ENCODE results near the gene TIAM1.

DNA sequence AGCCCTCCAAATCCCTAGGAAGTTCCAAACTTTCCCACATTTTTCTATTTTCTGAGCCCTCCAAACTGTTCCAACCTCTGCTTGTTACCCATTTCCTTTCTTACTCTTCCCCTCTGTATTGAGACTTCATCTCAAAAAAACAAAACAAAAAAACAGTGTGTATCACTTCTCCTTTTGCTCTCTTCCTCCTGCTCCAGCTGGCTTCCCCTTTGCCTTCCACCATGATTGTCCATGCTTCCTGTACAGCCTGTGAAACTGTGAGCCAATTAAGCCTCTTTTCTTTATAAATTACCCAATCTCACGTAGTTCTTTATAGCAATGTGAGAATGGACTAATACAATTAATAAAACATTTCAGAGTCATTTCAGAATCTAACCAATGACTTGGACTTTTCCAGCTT, 236.2 kb downstream of the TIAM1 start:
- TF ChIP-seq EZH2 (IDR thresholded peaks at IDR 0.05; ENCODE audit: insufficient read depth, poor library complexity, severe bottlenecking) (no peak), EZH2phosphoT487 (IDR thresholded peaks at IDR 0.05; ENCODE audit: insufficient read depth, low read depth) (no peak)

All from GM23248 (cell line).